Measurements from ENCODE around the gene TMEM115.
A peak's percentile ranks its signal among the peaks of the same experiment; 100 is the strongest.

TMEM115 gene

GRCh38 chr3:50378024-50378423, 18.7 kb upstream of the TMEM115 start:
- DNase-seq (ENCODE audit: low read depth in 2 of 2): no peak

DNA sequence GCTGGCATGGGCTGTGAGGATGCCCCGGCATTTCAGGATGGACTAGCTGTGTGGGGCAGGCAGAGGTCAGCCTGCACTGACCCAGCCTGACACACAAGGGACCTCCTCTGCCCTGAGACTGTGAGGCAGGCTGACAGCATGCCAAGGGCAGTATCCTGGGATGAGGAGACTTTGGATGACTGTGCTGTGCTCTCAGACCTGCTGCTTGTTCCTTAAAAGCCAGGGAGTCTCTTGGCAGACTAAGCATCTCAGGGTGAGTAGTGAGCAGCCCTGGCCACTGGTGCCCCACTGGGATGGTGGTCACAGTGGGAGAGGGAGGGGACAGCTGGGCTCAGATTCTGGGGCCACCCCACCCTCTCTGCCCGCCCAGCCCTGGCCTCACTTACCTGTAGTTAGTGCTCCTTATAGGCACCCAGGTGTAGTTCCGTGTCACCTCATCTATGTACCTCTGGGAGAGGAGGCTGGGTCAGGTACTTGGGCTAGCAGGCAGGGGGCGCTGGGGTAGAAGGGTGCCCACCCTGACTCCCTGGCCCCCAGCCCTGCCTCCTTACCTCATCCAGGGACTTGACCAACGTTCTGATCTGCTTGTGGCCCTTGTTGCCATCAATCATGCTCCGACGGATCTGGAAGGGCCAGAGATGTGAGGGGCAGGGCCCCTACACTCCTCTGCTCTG, 16.1 kb upstream of the TMEM115 start:
- no peak for DNase-seq (ENCODE audit: low read depth in 2 of 2)

DNA sequence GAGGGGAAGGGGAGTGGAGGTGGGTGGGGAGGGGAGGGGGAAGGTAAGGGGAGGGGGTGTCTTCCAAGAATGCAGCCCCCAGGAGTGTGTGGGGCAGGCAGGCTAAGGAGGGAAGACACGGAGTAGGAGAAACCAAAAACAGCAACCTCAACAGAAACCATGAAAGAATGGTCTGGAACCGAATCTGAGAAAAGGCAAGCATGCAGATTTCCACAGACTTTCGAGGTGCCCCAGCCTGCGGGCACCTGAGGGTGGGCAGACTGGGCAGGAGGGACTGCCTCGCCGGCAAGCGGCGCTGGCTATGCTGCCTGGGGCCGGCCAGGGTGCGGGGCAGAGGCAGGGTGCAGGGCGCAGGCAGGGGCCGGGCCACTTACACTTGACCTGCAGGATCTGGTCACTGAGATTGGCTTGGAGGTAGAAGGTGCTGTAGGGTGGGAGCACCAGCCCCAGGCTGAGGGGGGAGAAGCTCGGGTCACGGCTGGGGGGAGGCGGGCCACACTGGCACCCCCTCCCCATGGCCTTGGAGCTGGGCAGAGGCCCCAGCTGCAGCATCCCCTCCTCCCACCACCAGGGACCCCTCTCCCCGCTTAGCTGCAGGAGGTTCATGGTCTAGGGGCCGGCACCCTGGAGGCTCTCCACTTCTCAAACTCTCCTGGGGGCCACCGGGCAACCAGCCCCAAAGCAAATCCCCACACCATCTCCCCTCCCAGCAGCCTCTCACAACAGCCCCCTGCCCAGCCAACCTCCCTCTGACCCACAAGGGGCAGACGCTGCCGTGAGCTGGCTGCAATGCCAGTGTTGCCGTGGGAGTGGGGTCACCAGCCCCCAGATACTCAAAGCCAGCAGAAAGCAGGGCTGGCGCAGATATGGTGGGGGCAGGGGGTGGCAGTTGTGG, 15.3 kb upstream of the TMEM115 start:
- DNase-seq (ENCODE audit: low read depth in 2 of 2): no peak

GRCh38 chr3:50373146-50374051, 14.1 kb upstream of the TMEM115 start:
- no peak for DNase-seq (ENCODE audit: low read depth in 2 of 2)

- no peak for DNase-seq (ENCODE audit: low read depth in 2 of 2)
Measured at GRCh38 chr3:50372349-50372748, 13.0 kb upstream of the TMEM115 start.

- DNase-seq (ENCODE audit: low read depth in 2 of 2): no peak
Measured at GRCh38 chr3:50371133-50371685, 11.9 kb upstream of the TMEM115 start.

DNA sequence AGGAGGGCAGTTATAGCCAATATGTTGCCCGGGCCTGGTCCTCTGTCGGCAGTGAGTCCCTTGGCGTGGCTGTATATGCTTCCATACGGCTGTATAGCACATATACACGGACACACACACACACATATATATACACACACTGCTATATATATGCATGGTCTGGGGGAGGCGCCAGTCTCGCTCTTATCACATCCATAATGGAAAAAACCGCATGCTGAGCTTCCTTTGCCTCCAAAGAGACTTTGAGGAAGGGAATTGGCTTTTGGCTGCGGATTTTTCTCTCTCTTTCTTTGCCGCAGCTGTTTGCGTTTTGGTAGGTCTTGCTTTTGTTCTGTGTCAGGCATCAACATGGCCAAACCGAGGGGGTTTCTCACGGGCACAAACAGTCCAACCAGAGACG, 11.3 kb upstream of the TMEM115 start:
- DNase-seq (ENCODE audit: low read depth in 2 of 2): no peak

DNA sequence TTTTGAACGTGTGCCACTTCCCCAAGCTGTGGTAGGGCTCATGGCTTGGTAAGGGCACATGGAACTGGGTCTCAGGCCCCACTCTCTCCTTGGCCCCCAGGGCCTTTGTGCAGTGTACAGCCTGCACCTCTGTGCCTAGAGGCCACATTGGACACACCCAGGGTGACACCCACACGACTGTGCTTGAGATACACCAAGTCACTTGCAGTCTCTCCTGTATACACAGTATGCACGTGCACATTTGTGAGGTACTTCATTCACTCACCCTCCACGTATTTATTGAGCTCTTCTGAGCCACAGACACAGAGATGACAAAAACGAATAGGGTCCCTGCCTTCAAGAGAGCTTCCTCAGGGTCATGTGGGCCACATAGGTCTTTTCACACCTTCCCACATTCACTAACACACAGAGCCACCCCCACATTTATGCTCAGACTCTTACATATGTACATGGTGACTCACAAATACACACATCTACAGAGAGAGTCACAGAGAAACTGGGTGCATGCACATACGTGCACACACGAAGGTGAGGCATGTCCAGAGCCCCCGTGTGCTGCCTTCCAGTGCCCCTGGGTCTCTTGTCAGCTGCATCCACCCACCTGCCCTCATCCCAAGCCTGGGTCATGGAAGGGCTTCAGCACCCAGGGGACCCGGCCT, 9.8 kb upstream of the TMEM115 start:
- DNase-seq (ENCODE audit: low read depth in 2 of 2): no peak

DNA sequence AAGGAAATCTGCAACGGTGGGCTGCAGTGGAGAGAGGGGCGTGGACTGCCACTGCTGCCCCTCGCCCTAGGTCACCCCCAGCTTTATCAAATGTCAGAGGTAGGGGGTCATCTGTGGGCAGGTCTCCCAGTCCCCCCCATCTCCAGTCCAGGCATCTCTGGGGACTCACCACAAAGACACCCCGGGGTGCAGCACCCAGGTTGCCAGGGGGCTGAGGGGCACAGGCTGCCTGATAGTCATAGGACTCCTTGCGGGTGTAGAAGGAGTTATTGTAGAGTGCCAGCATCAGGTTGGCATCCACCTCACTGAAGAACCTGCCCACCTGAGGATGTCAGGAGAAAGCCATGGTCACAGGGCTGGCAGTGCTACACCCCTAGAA, 6.5 kb upstream of the TMEM115 start:
- no peak for DNase-seq (ENCODE audit: low read depth in 2 of 2)

DNA sequence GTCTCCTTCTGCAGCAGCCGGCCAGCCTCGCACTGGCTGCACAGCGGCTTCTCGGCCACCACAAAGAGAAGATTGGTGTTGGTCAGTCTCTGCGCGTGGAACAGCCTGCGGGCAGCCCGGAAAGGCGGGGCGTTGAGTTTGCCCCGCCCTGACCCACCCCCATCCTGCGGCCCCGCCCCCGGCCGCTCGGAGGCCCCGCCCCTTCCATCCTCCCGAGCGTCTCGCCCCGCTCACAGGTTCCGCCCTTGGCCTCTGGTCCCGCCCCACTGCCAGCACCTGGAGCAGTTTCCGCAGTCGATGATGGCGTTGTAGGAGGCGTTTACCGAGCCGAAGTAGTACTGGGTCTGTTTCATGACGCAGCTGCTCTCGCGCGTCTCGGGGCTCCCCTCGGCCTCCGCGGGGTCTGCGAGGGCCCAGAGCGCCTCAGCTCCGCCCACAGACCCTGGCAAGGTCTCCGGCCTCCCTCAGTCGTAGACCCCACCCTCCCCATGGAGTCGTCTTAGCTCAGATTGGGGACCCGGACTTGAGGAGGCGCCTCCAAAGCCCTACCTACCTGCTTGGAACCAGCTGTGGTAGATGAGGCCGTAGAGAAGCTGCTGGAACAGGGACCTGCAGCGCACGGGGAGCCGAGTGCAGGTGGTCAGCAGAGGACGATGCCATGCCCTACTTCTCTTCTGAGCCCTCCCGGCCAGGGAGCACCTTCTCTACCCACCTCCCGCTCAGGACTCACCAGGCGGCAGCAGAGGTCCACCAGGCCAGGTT, 5.9 kb upstream of the TMEM115 start:
- DNase-seq (ENCODE audit: low read depth in 2 of 2): peak; percentile 87 to 89

GRCh38 chr3:50364573-50365079, 5.3 kb upstream of the TMEM115 start:
- DNase-seq (ENCODE audit: low read depth in 2 of 2): no peak

- no peak for DNase-seq (ENCODE audit: low read depth in 2 of 2)
Measured at GRCh38 chr3:50359760-50360110, 414 bp upstream of the TMEM115 start.

- no peak for DNase-seq (ENCODE audit: low read depth in 2 of 2)
Measured at GRCh38 chr3:50358355-50358910, 888 bp downstream of the TMEM115 start.

DNA sequence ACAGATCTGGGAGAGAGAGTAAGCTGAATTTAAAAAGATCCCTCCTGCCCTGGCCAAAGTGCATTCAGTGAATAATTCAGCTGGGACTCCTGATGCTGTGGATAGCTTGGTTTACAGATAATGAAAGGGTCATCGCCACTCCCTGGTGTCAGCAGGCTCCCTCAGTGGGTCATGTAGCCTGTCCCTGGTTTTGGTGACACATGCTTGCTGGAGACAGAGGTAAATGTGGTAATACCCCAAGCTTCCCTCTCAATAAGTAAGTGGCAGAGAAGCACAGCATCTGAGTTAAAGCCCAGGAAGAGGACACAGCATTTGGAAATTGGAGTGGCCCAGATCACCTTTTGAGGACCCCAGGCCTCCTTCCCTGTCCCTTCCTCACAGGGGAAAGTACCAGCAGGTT, 1.8 kb downstream of the TMEM115 start:
- DNase-seq (ENCODE audit: low read depth in 2 of 2): no peak

DNA sequence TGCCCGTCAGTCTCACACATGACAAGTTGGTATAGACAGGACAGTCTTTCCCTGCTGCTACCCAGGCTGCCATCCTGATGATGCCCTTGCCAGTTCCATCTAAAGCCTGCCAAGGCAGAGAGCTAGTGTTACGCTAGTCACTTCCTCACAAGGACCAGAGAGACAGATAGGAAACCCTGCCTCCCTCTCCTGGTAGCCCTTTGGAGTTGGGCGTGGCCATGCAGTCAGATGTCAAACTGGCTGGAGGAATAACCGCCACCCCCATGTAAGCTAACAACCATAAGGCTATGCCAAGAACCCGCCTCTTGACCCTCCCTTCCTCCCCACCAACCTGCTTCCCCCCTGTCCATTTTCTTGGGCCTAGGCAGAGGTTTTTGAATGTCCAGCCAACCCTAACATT, 2.8 kb downstream of the TMEM115 start:
- no peak for DNase-seq (ENCODE audit: low read depth in 2 of 2)

DNA sequence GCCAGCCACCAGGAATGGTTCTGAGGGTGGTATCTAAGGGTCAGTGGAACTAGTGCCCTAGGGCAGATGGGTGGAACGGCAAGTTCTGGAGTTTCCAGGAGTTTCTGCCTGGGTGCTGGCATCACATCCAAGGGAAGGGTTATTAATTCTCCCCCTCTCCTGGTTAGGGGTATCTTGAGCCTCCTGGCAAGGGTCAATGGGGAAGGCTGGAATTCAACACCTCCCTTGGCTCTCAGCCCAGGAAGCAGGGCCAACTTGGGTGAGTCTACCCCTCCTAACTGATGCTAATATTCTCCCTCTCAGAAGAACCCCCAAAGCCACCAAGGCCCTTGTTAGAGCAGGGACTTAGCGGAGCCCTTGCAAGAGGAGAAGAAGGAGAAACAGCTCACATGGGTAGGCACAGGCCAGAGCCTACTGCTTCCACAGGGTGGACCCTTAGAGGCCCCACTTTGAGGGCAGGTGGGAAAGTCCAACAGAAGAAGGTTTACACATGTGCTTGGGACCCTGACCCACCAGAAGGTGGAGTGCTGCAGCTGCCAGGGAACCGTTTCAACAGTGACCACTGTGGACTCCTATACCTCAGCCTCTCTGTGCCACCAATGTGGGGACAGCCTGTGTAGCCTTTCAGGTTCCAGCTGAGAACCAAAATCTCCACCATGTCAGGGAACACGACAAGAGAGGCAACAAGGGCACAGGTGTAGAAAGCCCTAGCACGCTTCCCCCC, 3.3 kb downstream of the TMEM115 start:
- no peak for DNase-seq (ENCODE audit: low read depth in 2 of 2)

GRCh38 chr3:50354850-50355249, 4.5 kb downstream of the TMEM115 start:
- DNase-seq (ENCODE audit: low read depth in 2 of 2): no peak

GRCh38 chr3:50354186-50354764, 5.0 kb downstream of the TMEM115 start:
- DNase-seq (ENCODE audit: low read depth in 2 of 2): no peak
